GM23338 (cell line): ENCODE measurements around the gene CFAP47. TPM values are rescaled to one million over a fixed set of nuclear protein-coding genes. Genes with fewer than 3 reads are reported as not detected.

ENCODE experiments used
- ATAC-seq: fragments of 200-7000 bp; cut with Tn5 transposase; 3 replicates; pipeline ENCODE4 v1.9.1; 2020
- DNase-seq: peaks from one replicate; pipeline ENCODE4 v3.0.0-alpha.2; 2015; ENCODE audit warnings: low spot score
- H2AFZ ChIP-seq: fragments of 200-600 bp; sonication (generic); 2 replicates; pipeline ENCODE4 v1.8.0; 2016; ENCODE audit warnings: antibody characterized with exemption, mild to moderate bottlenecking, moderate library complexity
- H3F3A ChIP-seq: fragments of 200-600 bp; sonication (generic); replicated peaks from 2 replicates; pipeline ENCODE4 v1.8.0; 2017; ENCODE audit warnings: antibody characterized with exemption, mixed run types, low read depth
- H3K27ac ChIP-seq: fragments of 200-600 bp; sonication (generic); 2 replicates; pipeline ENCODE4 v1.6.1; 2016; ENCODE audit warnings: low read depth
- H3K27me3 ChIP-seq: fragments of 200-600 bp; sonication (generic); 2 replicates; pipeline ENCODE4 v1.8.0; 2016; ENCODE audit warnings: mild to moderate bottlenecking, mixed run types, moderate library complexity; ENCODE audit not compliant: insufficient read depth
- H3K36me3 ChIP-seq: fragments of 200-600 bp; sonication (generic); 2 replicates; pipeline ENCODE4 v1.8.0; 2016; ENCODE audit warnings: mild to moderate bottlenecking; ENCODE audit not compliant: insufficient read depth
- H3K4me1 ChIP-seq: fragments of 200-600 bp; sonication (generic); 2 replicates; pipeline ENCODE4 v1.8.0; 2016; ENCODE audit warnings: mild to moderate bottlenecking, moderate library complexity; ENCODE audit not compliant: insufficient read depth
- H3K4me2 ChIP-seq: fragments of 200-600 bp; sonication (generic); 2 replicates; pipeline ENCODE4 v1.7.1; 2017; ENCODE audit warnings: mixed run types
- H3K4me3 ChIP-seq: fragments of 200-600 bp; sonication (generic); 2 replicates; pipeline ENCODE4 v1.6.1; 2016; ENCODE audit warnings: mixed run types
- H3K79me2 ChIP-seq: fragments of 200-600 bp; sonication (generic); replicated peaks from 2 replicates; pipeline ENCODE4 v1.8.0; 2017; ENCODE audit warnings: mild to moderate bottlenecking; ENCODE audit not compliant: insufficient read depth
- H3K9me2 ChIP-seq: fragments of 200-600 bp; sonication (generic); 2 replicates; pipeline ENCODE4 v1.8.0; 2017; ENCODE audit not compliant: insufficient read depth
- H4K20me1 ChIP-seq: fragments of 200-600 bp; sonication (generic); replicated peaks from 2 replicates; pipeline ENCODE4 v1.8.0; 2017; ENCODE audit warnings: mild to moderate bottlenecking; ENCODE audit not compliant: insufficient read depth
- H3K27ac Mint-ChIP-seq: 2 replicates; pipeline ENCODE4 v1.8.0; 2020; ENCODE audit warnings: inconsistent platforms, mild to moderate bottlenecking, moderate library complexity, mixed read lengths
- H3K27me3 Mint-ChIP-seq: 3 replicates; pipeline ENCODE4 v1.8.0; 2022; ENCODE audit warnings: low read depth, mild to moderate bottlenecking, moderate library complexity, mixed read lengths, inconsistent platforms; ENCODE audit not compliant: insufficient read depth, poor library complexity
- H3K36me3 Mint-ChIP-seq: 3 replicates; pipeline ENCODE4 v1.8.0; 2021; ENCODE audit warnings: low read depth, mild to moderate bottlenecking, inconsistent platforms, moderate library complexity, mixed read lengths
- H3K4me1 Mint-ChIP-seq: 3 replicates; pipeline ENCODE4 v1.8.0; 2020; ENCODE audit warnings: mild to moderate bottlenecking, inconsistent platforms, mixed read lengths
- H3K4me3 Mint-ChIP-seq: 3 replicates; pipeline ENCODE4 v1.8.0; 2021; ENCODE audit warnings: moderate library complexity, mild to moderate bottlenecking, inconsistent platforms, mixed read lengths
- H3K9me3 Mint-ChIP-seq: 3 replicates; pipeline ENCODE4 v1.8.0; 2020; ENCODE audit warnings: moderate library complexity, mild to moderate bottlenecking, inconsistent platforms, mixed read lengths
- CREB1 ChIP-seq: fragments of 250-450 bp; sonication (Bioruptor Pico); IDR thresholded peaks from 2 replicates; pipeline ENCODE4 v1.5.0; 2020; ENCODE audit warnings: low read depth, mild to moderate bottlenecking, moderate library complexity
- CTCF ChIP-seq, 2 experiments: fragments of 200-600 bp in 1 of 2; sonication (generic) in 1 of 2; conservative IDR thresholded peaks; 2 replicates each; pipeline versions ENCODE4 v1.5.1 to v1.6.1; 2016 to 2017; ENCODE audit warnings: antibody characterized with exemption in 2 of 2, low read depth in 2 of 2, mild to moderate bottlenecking in 2 of 2, moderate library complexity in 1 of 2
- ETS1 ChIP-seq: IDR thresholded peaks from 2 replicates; pipeline ENCODE4 v1.6.1; 2016; ENCODE audit warnings: antibody characterized with exemption
- EZH2 ChIP-seq: fragments of 200-600 bp; sonication (generic); IDR thresholded peaks from one replicate; pipeline ENCODE4 v1.8.0; 2017; ENCODE audit warnings: antibody characterized with exemption, mild to moderate bottlenecking, low read depth; ENCODE audit not compliant: unreplicated experiment
- EZH2phosphoT487 ChIP-seq: fragments of 200-600 bp; sonication (generic); IDR thresholded peaks from one replicate; pipeline ENCODE4 v1.8.1; 2018; ENCODE audit warnings: antibody characterized with exemption; ENCODE audit not compliant: unreplicated experiment
- JUNB ChIP-seq: IDR thresholded peaks from one replicate; pipeline ENCODE4 v1.6.1; 2016; ENCODE audit warnings: antibody characterized with exemption; ENCODE audit not compliant: unreplicated experiment
- NANOG ChIP-seq: IDR thresholded peaks from 2 replicates; pipeline ENCODE4 v1.6.1; 2016; ENCODE audit warnings: antibody characterized with exemption, borderline replicate concordance
- POLR2AphosphoS5 ChIP-seq: IDR thresholded peaks from 2 replicates; pipeline ENCODE4 v1.6.1; 2016; ENCODE audit warnings: antibody characterized with exemption, low read depth
- REST ChIP-seq: IDR thresholded peaks from one replicate; pipeline ENCODE4 v1.6.1; 2018; ENCODE audit warnings: antibody characterized with exemption; ENCODE audit not compliant: unreplicated experiment
- STAT1 ChIP-seq: IDR thresholded peaks from one replicate; pipeline ENCODE4 v1.6.1; 2016; ENCODE audit warnings: antibody characterized with exemption; ENCODE audit not compliant: unreplicated experiment
- ZNF114 ChIP-seq: fragments of 250-450 bp; sonication (Bioruptor Pico); IDR thresholded peaks from 2 replicates; pipeline ENCODE4 v1.5.0; 2020; ENCODE audit warnings: mild to moderate bottlenecking, moderate library complexity
- ZNF331 ChIP-seq: fragments of 250-450 bp; sonication (Bioruptor Pico); IDR thresholded peaks from 2 replicates; pipeline ENCODE4 v1.5.0; 2020; ENCODE audit warnings: low read depth, mild to moderate bottlenecking, moderate library complexity
- ZNF462 ChIP-seq: fragments of 250-450 bp; sonication (Bioruptor Pico); IDR thresholded peaks from 2 replicates; pipeline ENCODE4 v1.5.0; 2020; ENCODE audit warnings: mild to moderate bottlenecking, moderate library complexity
- long read RNA-seq: library from polyadenylated mRNA; unstranded; transcript quantifications from one replicate; pipeline ENCODE4 v2.0.0, GENCODE V29; 2020; ENCODE audit not compliant: unreplicated experiment
- polyA plus RNA-seq: library from polyadenylated mRNA; unstranded; fragments of >200 nt; fragmentation: Nextera tagmentation; extraction: Ambion mirVana; gene quantifications from 2 replicates; pipeline ENCODE4 v1.2.1, GENCODE V29; 2016
- total RNA-seq: library from RNA; depleted of rRNA; stranded (reverse); fragments of >200 nt; shearing (Covaris generic); gene quantifications from 2 replicates; pipeline ENCODE4 v1.2.3, GENCODE V29; 2014; rRNA removed

The CFAP47 gene
- total RNA-seq (0.47 TPM in 1 of 2 replicates, not detected in the other), polyA plus RNA-seq (not detected in 2 replicates)
- long read RNA-seq = 0 reads

- Histone ChIP-seq H3K36me3 (no peaks in the 10 kb centered on the region), H3K27me3 (no peaks in the 10 kb centered on the region), H3K4me1 (no peaks in the 10 kb centered on the region), H3F3A (peaks cover 7% of the 10 kb centered on the region; the same call in 1 of the 2 replicates), H3K79me2 (no peaks in the 10 kb centered on the region), H3K4me2 (peak within 1 kb of the TSS; percentile 79), H4K20me1 (no peaks in the 10 kb centered on the region), H2AFZ (peak within 1 kb of the TSS; percentile 93), H3K9me2 (no peaks in the 10 kb centered on the region), H3K27ac (no peak within 1 kb of the TSS), H3K4me3 (peak within 1 kb of the TSS; percentile 63)
- DNase-seq = peak; percentile 78
- Mint-ChIP-seq H3K27me3 (no peaks in the 10 kb centered on the region), H3K9me3 (no peaks in the 10 kb centered on the region), H3K27ac (no peak within 1 kb of the TSS), H3K36me3 (no peaks in the 10 kb centered on the region), H3K4me3 (peak within 1 kb of the TSS; percentile 71), H3K4me1 (no peaks in the 10 kb centered on the region)
- no peak for TF ChIP-seq EZH2phosphoT487
- TF ChIP-seq ZNF331 (CRISPR knock-in tag) = no peak
- TF ChIP-seq ZNF114 (CRISPR knock-in tag) = no peak
- TF ChIP-seq STAT1 = no peak
- no peak for TF ChIP-seq CREB1 (CRISPR knock-in tag)
- no peak for TF ChIP-seq POLR2AphosphoS5
- TF ChIP-seq REST = no peak
- no peak for TF ChIP-seq CTCF (conservative IDR thresholded peaks at IDR 0.05; ENCODE audit: low read depth in 2 of 2)
- no peak for TF ChIP-seq NANOG
- no peak for TF ChIP-seq ZNF462
- no peak for TF ChIP-seq JUNB
- TF ChIP-seq ETS1 = no peak
- TF ChIP-seq EZH2 = no peak
- ATAC-seq = peak; percentile 94
Observed at GRCh38 chrX:35919536-35920309, at the start of gene CFAP47. Gene CFAP47 (plus strand): TSS chrX:35919734. CDS start chrX:35919800, 66 bp downstream.
